Activated CD4-positive, CD25-positive, alpha-beta regulatory T cell treated with anti-CD3 and anti-CD28 coated beads, Interleukin-2, amount 50 U/mL, for 24 hours (primary cell): ENCODE measurements around the gene FAM200A.

Source experiments
- ATAC-seq, 2 donors: fragments of 150-1000 bp; cut with Tn5 transposase; one replicate each; pipeline ENCODE4 v1.10.0; 2021; ENCODE audit warnings: mild to moderate bottlenecking in 1 of 2, moderate library complexity in 1 of 2

Gene FAM200A

DNA sequence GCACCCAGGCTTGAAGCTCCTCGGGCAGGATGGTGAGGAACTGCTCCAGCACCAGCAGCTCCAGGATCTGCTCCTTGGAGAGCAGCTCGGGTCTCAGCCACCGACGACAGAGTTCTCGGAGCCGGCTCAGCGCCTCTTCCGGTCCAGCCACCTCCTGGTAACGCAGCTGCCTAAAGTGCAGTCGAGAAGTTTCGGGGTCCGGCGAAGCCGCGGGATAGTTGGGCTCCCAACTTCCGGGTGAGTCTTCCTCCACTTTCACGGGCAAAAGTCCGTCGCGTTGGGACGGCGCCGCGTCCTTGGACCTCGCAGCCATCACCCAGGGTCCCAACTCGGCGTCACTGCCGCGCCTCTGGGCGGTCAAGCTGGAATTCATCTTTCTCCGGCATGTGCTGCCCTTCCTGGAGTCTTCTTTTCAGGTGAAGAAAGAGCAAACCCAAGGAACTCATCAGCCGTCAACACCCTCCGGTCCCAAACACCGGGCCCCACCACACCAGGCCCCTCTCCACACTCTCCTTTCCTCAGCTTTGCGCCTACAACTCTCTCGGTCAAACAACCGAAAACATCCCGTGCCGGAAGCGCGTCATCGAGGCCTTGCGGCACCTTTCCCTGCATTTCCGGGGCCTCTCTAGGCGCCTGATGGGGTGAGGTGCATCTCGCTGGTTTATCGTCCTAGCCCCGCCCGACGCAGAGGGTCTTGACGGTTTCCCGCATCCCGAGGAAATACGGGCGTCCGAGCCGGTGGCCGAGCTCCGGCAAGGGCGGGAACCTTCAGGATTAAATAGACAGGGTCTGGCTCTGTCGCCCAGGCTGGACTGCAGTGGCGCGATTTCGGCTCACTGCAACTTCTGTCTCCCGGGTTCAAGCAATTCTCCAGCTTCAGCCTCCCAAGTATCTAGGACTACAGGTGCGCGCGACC, 51.9 kb downstream of the FAM200A start, which contains the start of gene ZNF394:
ZNF394 (minus strand) TSS at position 561 of the 916 bp plus-strand sequence; CDS start at position 373, 188 bp downstream.
- peak; percentile 52 to 54 for ATAC-seq

GRCh38 chr7:99499371-99499720, 52.6 kb downstream of the FAM200A start:
- ATAC-seq = peak; percentile 44 to 51

GRCh38 chr7:99498546-99498944, 53.4 kb downstream of the FAM200A start:
- ATAC-seq = no peak

DNA sequence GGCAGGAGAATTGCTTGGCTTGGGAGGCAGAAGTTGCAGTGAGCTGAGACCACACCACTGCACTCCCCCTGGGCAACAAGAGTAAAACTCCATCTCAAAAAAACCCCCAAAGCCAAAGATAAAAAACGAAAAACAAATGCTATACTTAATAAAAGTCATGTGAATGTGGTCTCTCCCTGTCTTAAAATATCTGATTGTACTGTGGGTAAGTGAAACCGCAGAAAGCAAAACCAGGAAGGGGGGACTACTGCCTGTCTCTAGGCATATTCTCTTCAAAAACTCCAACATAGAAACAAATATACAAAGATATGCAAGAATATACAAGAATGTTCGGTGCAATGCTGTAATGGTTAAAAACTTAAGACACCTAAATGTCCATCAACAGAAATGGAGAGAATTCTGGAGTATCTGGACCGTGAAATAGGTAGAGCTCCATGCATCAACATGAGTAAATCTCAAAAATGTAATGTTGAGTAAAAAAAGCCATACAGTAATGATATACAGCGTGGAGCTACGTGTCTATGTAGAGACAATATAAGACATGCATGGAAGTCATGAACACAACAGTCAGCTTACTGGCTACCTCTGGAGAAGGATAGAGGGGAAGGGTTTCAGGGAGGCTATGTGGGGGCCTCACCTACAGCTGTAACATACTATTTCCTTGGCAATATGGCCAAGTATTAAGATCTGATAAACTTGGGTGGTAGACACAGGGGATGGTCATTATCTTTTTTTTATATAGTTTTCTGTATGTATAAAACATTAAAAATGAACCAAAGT, 54.0 kb downstream of the FAM200A start:
- no peak for ATAC-seq
